ENCODE measurements around the gene HOXB3. TPM values are rescaled to one million over a fixed set of nuclear protein-coding genes. Genes with fewer than 3 reads are reported as not detected.

The HOXB3 gene
- total RNA-seq, 1 donor from 2014 or later, result 1.6 TPM

DNA sequence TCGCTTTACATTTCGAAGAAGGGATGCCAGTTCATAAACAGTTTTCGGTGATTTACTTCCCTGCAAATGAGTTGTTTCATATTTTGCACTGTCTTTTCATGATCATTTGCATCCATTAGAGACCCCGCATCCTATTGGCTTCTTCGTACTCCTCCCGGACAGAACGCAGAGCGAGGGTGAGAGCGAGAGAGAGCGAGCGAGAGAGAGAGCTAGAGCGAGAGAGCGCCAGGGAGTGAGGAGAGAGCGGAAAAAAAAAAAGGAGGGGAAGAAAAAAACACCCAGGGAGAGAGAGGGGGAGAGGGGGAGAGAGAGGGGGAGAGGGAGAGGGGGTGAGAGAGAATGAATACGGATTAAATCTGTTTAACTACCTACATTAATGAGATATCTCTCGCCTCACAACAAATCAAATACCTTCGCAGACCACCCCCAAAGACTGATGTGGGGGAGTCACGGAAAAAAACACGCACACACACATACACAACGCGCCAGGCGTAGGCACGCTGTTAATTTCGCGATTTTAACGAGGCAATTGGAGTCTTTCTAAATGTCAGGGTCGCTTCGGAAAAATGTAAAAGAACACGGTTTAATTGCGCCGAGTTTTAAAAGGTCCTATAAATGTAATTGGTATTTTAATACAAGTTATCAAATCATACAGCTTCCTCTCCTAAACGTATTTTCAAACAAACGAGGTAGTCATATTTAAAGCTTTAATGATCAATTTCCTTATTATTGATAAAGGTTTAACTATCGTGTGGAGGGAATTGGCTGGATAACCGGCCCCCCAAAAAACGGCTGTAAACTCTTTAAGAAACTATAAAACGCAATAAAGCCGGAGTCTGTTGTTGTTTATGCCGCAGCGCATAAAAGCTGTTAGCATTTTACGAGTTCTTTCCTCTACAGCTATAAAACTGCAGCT lies 25.3 kb upstream of the HOXB3 start, which contains the start of gene HOXB8:
Gene HOXB8 (minus strand): TSS at position 246 of the 916 bp plus-strand sequence. CDS start 588 bp downstream, outside the sequence.
- intact Hi-C loops (cut with DNase I), result loop anchor here (5.0 kb wide), 1 partner anchor 278 kb away; no protein-coding TSS in a partner anchor
- no peak for ATAC-seq (ENCODE audit: poor library complexity)

DNA sequence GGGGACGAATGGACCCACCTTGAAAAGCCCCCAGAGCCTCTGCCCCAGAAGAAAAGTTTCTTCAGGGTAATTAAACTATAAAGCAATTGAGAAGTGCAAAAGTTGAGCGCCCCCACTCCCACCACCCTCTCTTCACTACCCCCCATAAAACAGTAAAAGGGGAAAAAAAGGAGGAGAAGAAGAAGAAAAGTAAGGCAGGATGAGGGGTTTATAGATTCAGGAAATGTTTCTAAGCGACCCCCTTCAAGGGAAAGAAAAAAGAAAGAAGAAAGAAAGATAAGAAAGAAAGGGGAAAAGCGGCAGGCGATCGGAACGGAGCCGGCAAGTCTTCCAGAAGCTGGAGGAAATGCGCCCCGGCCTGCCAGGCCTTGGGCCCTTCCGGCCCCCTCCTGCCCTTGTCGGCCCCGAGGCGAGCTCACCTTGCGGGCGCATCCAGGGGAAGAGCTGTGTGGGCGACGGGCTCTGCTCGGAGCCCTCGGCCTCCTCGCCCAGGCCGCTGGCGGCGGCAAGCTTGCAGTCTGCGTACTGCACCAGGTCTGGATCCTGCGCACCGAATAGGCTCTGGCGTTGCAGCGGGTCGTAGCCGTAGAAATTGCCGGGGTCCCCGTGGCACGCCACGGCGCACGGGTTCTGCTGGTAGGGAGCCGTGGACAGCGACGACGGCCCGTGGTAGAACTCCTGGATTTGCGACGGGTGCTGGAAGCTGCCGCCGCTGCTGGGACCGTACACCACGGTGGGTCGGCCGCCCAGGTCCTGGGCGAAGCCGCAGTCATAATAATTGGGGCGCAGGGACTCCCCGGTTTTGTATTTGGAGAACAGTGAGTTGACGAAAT lies 24.0 kb upstream of the HOXB3 start:
- no peak for DNase-seq

More for the DNA sequence above, 25.3 kb upstream of the HOXB3 start, which contains the start of gene HOXB8:
- DNase-seq, result no peak

GRCh38 chr17:48612854-48613691 lies 23.0 kb upstream of the HOXB3 start:
- ATAC-seq (ENCODE audit: poor library complexity) (peak; percentile 46), DNase-seq (no peak)
- intact Hi-C loops (cut with DNase I), result no loop called here

More for the DNA sequence above, 24.0 kb upstream of the HOXB3 start:
- intact Hi-C loops (cut with DNase I), result no loop called here
- ATAC-seq (ENCODE audit: poor library complexity), result no peak

- DNase-seq (no peak), ATAC-seq (ENCODE audit: poor library complexity) (no peak)
- intact Hi-C loops (cut with DNase I), result no loop called here
Measured at GRCh38 chr17:48612456-48612853, 22.4 kb upstream of the HOXB3 start.

GRCh38 chr17:48611681-48612455 lies 21.8 kb upstream of the HOXB3 start:
- ATAC-seq (ENCODE audit: poor library complexity), result peak; percentile 30
- intact Hi-C loops (cut with DNase I), result no loop called here
- no peak for DNase-seq

- ATAC-seq (ENCODE audit: poor library complexity), result no peak
- intact Hi-C loops (cut with DNase I), result no loop called here
- DNase-seq, result no peak
Measured at GRCh38 chr17:48611213-48611612, 21.2 kb upstream of the HOXB3 start.

GRCh38 chr17:48610282-48611211 lies 20.5 kb upstream of the HOXB3 start, which contains the start of gene HOXB7:
TSS of gene HOXB7 (minus strand) at chr17:48611017. CDS start at chr17:48610918, 99 bp downstream.
- intact Hi-C loops (cut with DNase I), result no loop called here
- peak; percentile 59 for ATAC-seq (ENCODE audit: poor library complexity)
- DNase-seq, result peak; percentile 74

DNA sequence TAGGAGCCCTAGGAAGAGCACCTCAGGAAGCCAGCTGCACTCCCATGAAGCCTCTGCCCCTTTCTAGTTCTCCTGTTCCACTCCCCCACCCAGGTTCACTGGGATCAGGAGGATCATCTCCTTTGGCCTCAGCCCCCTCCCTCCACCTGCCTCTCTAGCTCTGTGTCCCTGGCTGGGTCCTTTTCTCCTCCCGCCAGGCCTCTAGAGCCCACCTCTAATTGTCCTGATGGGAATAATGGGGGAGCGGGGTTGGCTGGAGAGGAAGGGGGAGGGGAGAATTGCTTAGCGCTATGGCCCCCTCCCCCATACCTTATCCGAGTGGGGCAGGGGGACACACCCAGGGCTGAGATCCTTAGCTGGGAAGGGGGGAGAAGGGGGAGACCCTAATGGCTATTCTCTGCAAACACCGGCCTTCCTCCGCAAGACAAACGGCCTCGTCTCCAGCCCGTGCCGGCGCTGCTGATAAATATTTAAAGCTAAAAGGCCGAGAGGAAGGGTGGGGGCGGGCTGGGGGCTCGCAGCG lies 19.8 kb upstream of the HOXB3 start:
- ATAC-seq (ENCODE audit: poor library complexity) (no peak), DNase-seq (no peak)
- intact Hi-C loops (cut with DNase I), result no loop called here

- ATAC-seq (ENCODE audit: poor library complexity) (no peak), DNase-seq (no peak)
- intact Hi-C loops (cut with DNase I), result no loop called here
Measured at GRCh38 chr17:48609033-48609432, 19.0 kb upstream of the HOXB3 start.

- no peak for DNase-seq
- intact Hi-C loops (cut with DNase I), result no loop called here
- no peak for ATAC-seq (ENCODE audit: poor library complexity)
Measured at GRCh38 chr17:48608494-48608834, 18.4 kb upstream of the HOXB3 start.

DNA sequence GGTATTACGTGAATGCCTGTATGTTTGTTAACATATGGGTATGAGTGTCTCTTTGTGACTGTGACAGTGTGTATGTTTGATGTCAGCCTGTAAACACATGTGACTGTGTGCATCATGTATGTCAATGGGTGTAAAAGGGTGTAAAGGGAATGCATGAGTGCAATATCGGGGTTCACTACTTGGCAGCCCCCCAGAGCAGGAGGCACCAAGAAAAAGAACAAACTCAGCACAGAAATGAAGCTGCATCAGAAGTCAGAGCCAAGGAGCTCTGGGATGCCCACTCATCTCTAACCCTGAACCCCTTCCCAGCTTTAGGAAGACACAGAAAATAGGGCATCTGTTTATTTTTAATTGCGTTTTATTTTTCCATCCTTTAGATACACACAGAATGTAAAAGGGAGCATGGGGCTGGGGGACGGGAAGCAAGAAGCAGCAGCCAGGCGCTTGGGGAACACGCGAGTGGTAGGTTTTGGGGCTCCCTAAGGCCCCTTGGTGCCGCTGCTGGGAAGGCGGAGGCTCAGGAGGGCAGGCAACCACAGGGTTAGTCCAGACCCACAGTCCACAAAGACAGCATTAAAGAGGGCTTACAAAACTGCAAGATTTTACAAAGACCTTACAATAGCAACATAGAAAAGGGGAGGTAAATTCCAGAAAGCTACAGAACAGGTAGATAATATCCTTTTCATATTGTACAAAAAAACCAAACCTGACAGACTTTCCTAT lies 17.0 kb upstream of the HOXB3 start:
- DNase-seq (no peak), ATAC-seq (ENCODE audit: poor library complexity) (no peak)
- intact Hi-C loops (cut with DNase I), result no loop called here

DNA sequence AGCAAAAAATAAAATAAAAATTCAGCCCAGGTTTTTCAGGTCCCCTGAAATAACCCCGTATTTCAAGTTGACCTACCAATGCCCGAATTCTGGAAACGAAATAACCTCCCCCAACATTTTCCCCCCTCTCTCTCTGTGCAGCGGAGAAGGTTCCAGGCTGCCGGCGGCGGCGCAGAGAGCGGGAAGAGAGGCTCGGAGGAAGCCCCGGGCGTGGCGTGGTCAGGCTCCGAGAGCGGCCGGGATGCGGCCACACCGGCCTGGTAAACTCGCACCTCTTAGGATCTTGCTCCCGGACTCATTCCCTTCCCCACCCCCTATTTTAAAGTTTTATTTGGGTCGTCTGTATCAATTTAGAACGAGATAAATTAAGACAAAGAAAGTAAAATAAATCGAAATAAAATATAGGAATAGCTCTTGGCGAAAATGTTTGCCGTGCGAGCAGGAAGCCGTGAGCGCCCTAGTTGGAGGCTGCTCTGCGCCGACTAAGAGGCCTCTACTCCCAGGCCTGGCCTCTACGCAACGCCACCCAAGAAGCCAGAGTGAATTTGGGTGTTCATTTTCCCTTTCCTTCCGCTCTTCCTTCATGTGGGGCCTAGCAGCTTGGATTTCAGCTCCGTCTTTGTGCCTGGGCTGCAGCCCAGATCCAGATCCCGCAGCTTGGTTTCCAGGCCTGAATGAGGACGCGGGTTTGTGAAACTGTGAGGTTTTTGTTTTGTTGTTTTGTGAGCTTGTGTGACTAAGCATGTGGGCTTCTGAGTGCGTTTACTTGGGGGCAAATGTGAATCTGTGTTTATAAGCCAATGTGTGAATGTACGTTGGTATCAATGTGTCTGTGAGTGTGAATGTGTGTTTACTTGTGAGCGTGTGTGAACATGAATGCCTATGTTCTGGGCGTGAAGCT lies 16.2 kb upstream of the HOXB3 start:
- ATAC-seq (ENCODE audit: poor library complexity), result no peak
- intact Hi-C loops (cut with DNase I), result no loop called here
- DNase-seq, result no peak

DNA sequence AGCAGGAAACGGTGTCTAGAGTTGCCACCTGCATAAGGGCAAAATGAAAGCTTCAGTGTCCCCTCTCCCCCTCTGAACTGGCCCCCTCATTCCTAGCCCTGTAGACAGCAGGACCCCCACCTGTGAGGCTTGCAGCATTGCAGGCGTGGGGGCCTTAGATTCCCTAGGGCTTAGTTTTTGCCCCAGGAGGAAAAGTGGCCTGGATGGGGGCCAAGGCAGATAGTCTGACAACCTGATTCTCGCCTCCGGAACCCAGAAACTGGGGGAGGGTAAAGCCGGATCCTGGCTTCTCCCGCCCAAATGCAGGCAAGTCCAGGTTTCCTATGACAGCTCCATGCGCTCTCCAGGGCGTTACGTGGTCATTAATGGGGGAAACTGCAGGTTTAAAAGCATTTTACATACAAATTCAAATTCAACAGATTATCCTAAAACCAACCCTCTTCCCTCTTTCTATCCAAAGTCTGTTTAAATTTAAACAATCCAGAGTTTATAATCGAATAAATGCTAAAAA lies 15.4 kb upstream of the HOXB3 start:
- intact Hi-C loops (cut with DNase I), result no loop called here
- ATAC-seq (ENCODE audit: poor library complexity) (no peak), DNase-seq (no peak)

DNA sequence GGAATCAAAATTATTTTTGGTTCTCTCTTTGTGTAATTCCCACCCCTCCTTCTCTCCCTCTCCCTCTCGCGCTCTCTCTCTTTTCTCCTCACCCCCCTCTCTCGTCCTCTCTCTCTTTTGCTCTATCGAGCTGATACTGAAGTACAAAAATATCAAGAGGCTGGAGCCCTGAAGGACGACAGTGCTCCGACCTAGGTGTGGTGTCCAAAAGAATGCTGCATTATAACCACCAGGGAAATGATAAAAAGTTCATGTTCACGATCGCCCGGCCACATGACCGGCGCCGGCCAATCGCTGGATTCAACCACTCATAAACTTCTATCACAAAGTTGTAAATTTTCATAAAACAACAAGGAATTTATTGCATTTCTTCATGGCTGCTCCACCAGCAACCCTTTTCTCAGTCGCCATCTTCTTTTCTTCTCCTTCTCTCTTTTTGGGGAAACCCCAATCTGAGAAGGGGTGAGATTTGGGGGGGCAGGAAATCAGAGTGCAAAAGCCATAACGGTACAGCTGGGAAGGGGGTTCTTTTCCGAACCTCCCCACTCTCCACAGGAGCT lies 14.8 kb upstream of the HOXB3 start, which contains the start of gene HOXB6:
Gene HOXB6 (minus strand): TSS at position 217 of the 560 bp plus-strand sequence. CDS start 6,836 bp downstream, outside the sequence.
- intact Hi-C loops (cut with DNase I), result no loop called here
- DNase-seq, result no peak
- ATAC-seq (ENCODE audit: poor library complexity), result no peak

Data from Right ventricle myocardium superior (tissue), 1 donor.